ENCODE data around the gene SPTAN1.

SPTAN1 gene

DNA sequence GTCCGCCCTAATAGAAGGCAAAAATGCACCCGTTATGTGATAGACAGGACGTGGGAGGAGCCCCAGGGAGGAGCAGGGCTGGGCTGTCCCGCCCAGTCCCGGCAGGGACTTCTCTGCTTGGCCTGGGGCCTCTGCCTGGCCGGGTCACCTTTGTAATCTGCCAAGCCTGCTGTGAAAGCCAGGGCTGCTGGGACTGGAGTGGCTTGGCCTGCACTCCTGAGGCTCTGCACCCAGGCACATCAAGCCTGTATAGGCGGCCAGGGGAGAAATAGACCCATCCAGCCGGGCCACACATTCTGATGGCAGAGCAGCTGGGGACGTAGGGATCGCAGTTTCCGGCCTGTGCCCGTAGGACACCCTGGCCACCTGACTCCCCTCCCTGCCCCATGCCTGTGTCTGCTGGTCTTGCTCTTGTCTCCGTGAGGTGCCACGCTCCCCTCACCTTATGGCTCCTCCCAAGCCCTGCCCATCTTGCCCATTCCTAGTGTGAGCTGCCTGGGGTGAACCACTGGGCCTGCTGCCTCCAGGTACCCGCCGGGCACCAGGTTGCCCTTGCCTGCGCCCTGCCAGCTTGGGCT, 76.2 kb downstream of the SPTAN1 start:
- no peak overlapping the region for H3K4me2 ChIP-seq (ENCODE audit: insufficient read depth, low read length, poor library complexity, severe bottlenecking)
- H3K18ac ChIP-seq (ENCODE audit: low read length): no peak overlapping the region
- H3K4me3 ChIP-seq (ENCODE audit: low read length in 2 of 2): no peak overlapping the region
- no peak overlapping the region for H3K4ac ChIP-seq (ENCODE audit: low read length)
- peaks cover 0 to 3% of the 10 kb centered on the region in 2 donors for H3K4me1 ChIP-seq (ENCODE audit: control insufficient read depth in 2 of 2, insufficient read depth in 1 of 2, low read depth in 1 of 2, low read length in 2 of 2)
- peaks cover 65 to 100% of the 10 kb centered on the region in 2 donors for H3K36me3 ChIP-seq (replicated peaks in 1 of 2; ENCODE audit: control insufficient read depth in 2 of 2, insufficient read depth in 2 of 2, low read length in 2 of 2)
- no peaks in the 10 kb centered on the region for H3K27me3 ChIP-seq (ENCODE audit: control insufficient read depth in 3 of 3, insufficient read depth in 3 of 3, low read depth in 1 of 3, low read length in 3 of 3)
- H3K9me3 ChIP-seq (replicated peaks in 1 of 2; ENCODE audit: control insufficient read depth in 2 of 2, insufficient read depth in 1 of 2, low read depth in 1 of 2, low read length in 2 of 2): no peaks in the 10 kb centered on the region
- peaks cover 5% of the 10 kb centered on the region for H3K79me1 ChIP-seq (ENCODE audit: low read depth, low read length)
- DNase-seq (ENCODE audit: low spot score): no peak
- H2AFZ ChIP-seq (ENCODE audit: low read length): no peak overlapping the region
- H3K23ac ChIP-seq (ENCODE audit: low read depth, low read length, poor library complexity): peak overlapping the region; percentile 8
- no peak overlapping the region for H2BK5ac ChIP-seq (ENCODE audit: low read length)
- H3K27ac ChIP-seq (replicated peaks; ENCODE audit: low read length): no peak overlapping the region
- no peak overlapping the region for H2AK5ac ChIP-seq (ENCODE audit: low read depth, low read length)
- no peak overlapping the region for H2BK120ac ChIP-seq (ENCODE audit: low read depth, low read length)
- no peak overlapping the region for H3K14ac ChIP-seq (ENCODE audit: low read length)
- H4K91ac ChIP-seq (ENCODE audit: low read depth, low read length, poor library complexity): no peak overlapping the region
- no peak overlapping the region for H4K8ac ChIP-seq (ENCODE audit: low read depth, low read length)
- no CpG with 5 or more reads among the region's 17 CpGs for WGBS, 2 donors (ENCODE audit: extremely low coverage in 2 of 2, insufficient read length in 2 of 2, insufficient replicate concordance in 1 of 2)
- no peak overlapping the region for H2BK15ac ChIP-seq (ENCODE audit: low read length)
- no peak overlapping the region for H2BK12ac ChIP-seq (ENCODE audit: low read length)
- H3K9ac ChIP-seq (ENCODE audit: low read depth, low read length, poor library complexity): no peak overlapping the region

DNA sequence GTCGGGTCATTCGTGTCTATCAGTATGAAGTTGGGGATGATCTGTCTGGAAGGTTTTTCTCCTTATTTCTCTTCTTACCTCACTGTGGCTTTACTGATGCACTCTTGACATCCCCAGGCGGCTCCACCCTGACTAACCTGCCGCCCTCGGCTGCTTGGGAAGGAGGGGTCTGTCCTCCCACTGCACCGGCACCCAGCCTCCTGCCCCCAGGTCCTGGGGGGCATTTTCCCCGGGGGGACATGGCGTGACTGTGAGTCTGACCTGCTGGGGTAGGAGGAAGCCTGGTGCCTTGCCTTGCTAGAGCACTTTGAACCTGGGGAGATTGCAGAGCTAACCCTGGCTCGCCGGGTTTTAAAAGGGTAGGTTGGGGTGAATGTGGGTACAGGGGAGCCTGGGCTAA, 76.7 kb downstream of the SPTAN1 start:
- Histone ChIP-seq H3K9ac (ENCODE audit: low read depth, low read length, poor library complexity) (peak overlapping the region; percentile 65), H3K36me3 (replicated peaks in 1 of 2; ENCODE audit: control insufficient read depth in 2 of 2, insufficient read depth in 2 of 2, low read length in 2 of 2) (peaks cover 67 to 100% of the 10 kb centered on the region in 2 donors), H2BK12ac (ENCODE audit: low read length) (no peak overlapping the region), H4K91ac (ENCODE audit: low read depth, low read length, poor library complexity) (no peak overlapping the region), H3K18ac (ENCODE audit: low read length) (no peak overlapping the region), H3K27me3 (ENCODE audit: control insufficient read depth in 3 of 3, insufficient read depth in 3 of 3, low read depth in 1 of 3, low read length in 3 of 3) (no peaks in the 10 kb centered on the region), H2BK15ac (ENCODE audit: low read length) (no peak overlapping the region), H3K27ac (replicated peaks; ENCODE audit: low read length) (peak overlapping the region; percentile 21), H3K79me1 (ENCODE audit: low read depth, low read length) (peaks cover 5% of the 10 kb centered on the region), H3K9me3 (replicated peaks in 1 of 2; ENCODE audit: control insufficient read depth in 2 of 2, insufficient read depth in 1 of 2, low read depth in 1 of 2, low read length in 2 of 2) (no peaks in the 10 kb centered on the region), H3K4me1 (ENCODE audit: control insufficient read depth in 2 of 2, insufficient read depth in 1 of 2, low read depth in 1 of 2, low read length in 2 of 2) (peaks cover 0 to 3% of the 10 kb centered on the region in 2 donors), H3K4me3 (ENCODE audit: low read length in 2 of 2) (no peak overlapping the region), H3K14ac (ENCODE audit: low read length) (no peak overlapping the region), H2AFZ (ENCODE audit: low read length) (no peak overlapping the region), H3K23ac (ENCODE audit: low read depth, low read length, poor library complexity) (no peak overlapping the region), H2BK5ac (ENCODE audit: low read length) (no peak overlapping the region), H4K8ac (ENCODE audit: low read depth, low read length) (no peak overlapping the region), H2BK120ac (ENCODE audit: low read depth, low read length) (no peak overlapping the region), H2AK5ac (ENCODE audit: low read depth, low read length) (no peak overlapping the region), H3K4ac (ENCODE audit: low read length) (no peak overlapping the region), H3K4me2 (ENCODE audit: insufficient read depth, low read length, poor library complexity, severe bottlenecking) (no peak overlapping the region)
- DNase-seq (ENCODE audit: low spot score): no peak
- WGBS, 2 donors (ENCODE audit: extremely low coverage in 2 of 2, insufficient read length in 2 of 2, insufficient replicate concordance in 1 of 2): no CpG with 5 or more reads among the region's 10 CpGs

DNA sequence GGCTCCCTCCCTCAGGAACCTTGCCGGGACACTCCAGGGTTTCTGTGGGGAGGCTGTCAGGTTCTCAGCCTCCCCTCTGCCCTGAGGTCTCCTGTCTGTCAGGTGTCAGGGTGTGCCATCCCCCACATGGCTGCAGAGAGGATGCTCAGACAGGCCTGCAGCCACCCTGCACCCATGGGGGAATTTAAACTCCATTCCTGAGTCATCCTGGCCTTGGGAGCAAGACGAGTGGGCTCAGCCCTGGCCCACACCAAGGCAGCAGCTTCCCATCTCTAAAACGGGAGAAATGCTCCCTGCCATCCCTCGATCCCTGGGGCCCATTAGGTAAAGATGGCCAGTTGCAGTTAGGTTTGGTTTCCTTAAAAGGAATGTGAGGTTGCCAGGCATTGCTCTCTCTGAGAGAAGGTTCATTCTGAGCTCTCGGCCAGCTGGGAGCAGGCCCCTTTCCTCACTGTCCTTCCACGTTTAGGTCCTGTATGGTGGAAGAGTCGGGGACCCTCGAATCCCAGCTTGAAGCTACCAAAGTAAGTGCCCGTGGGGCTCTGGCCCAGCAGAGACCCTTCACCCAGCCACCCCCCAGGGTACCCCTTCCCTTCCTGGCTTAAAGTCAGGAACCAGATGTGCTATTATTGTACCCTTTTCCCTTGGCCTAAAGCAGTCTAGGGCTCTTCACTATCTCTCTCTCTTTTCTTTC, 77.6 kb downstream of the SPTAN1 start:
- Histone ChIP-seq H2AK5ac (ENCODE audit: low read depth, low read length) (peak overlapping the region; percentile 76), H3K18ac (ENCODE audit: low read length) (no peak overlapping the region), H3K79me1 (ENCODE audit: low read depth, low read length) (peaks cover 5% of the 10 kb centered on the region), H2BK120ac (ENCODE audit: low read depth, low read length) (no peak overlapping the region), H2BK15ac (ENCODE audit: low read length) (no peak overlapping the region), H3K4ac (ENCODE audit: low read length) (no peak overlapping the region), H4K8ac (ENCODE audit: low read depth, low read length) (no peak overlapping the region), H4K91ac (ENCODE audit: low read depth, low read length, poor library complexity) (no peak overlapping the region), H3K4me1 (ENCODE audit: control insufficient read depth in 2 of 2, insufficient read depth in 1 of 2, low read depth in 1 of 2, low read length in 2 of 2) (peaks cover 0 to 3% of the 10 kb centered on the region in 2 donors), H3K27me3 (ENCODE audit: control insufficient read depth in 3 of 3, insufficient read depth in 3 of 3, low read depth in 1 of 3, low read length in 3 of 3) (no peaks in the 10 kb centered on the region), H3K23ac (ENCODE audit: low read depth, low read length, poor library complexity) (peak overlapping the region; percentile 56), H3K36me3 (replicated peaks in 1 of 2; ENCODE audit: control insufficient read depth in 2 of 2, insufficient read depth in 2 of 2, low read length in 2 of 2) (peaks cover 67 to 100% of the 10 kb centered on the region in 2 donors), H2AFZ (ENCODE audit: low read length) (no peak overlapping the region), H3K4me2 (ENCODE audit: insufficient read depth, low read length, poor library complexity, severe bottlenecking) (no peak overlapping the region), H2BK5ac (ENCODE audit: low read length) (no peak overlapping the region), H3K9ac (ENCODE audit: low read depth, low read length, poor library complexity) (no peak overlapping the region), H3K9me3 (replicated peaks in 1 of 2; ENCODE audit: control insufficient read depth in 2 of 2, insufficient read depth in 1 of 2, low read depth in 1 of 2, low read length in 2 of 2) (no peaks in the 10 kb centered on the region), H3K4me3 (ENCODE audit: low read length in 2 of 2) (no peak overlapping the region), H2BK12ac (ENCODE audit: low read length) (no peak overlapping the region), H3K14ac (ENCODE audit: low read length) (no peak overlapping the region), H3K27ac (replicated peaks; ENCODE audit: low read length) (no peak overlapping the region)
- WGBS, 2 donors (ENCODE audit: extremely low coverage in 2 of 2, insufficient read length in 2 of 2, insufficient replicate concordance in 1 of 2): no CpG with 5 or more reads among the region's 9 CpGs
- no peak for DNase-seq (ENCODE audit: low spot score)

- H2BK12ac ChIP-seq (ENCODE audit: low read length): no peak overlapping the region
- no peak overlapping the region for H3K4me3 ChIP-seq (ENCODE audit: low read length in 2 of 2)
- H2BK120ac ChIP-seq (ENCODE audit: low read depth, low read length): no peak overlapping the region
- WGBS, 2 donors (ENCODE audit: extremely low coverage in 2 of 2, insufficient read length in 2 of 2, insufficient replicate concordance in 1 of 2): no CpG with 5 or more reads among the region's 9 CpGs
- no peak overlapping the region for H4K91ac ChIP-seq (ENCODE audit: low read depth, low read length, poor library complexity)
- no peak overlapping the region for H2BK15ac ChIP-seq (ENCODE audit: low read length)
- H2AK5ac ChIP-seq (ENCODE audit: low read depth, low read length): no peak overlapping the region
- no peaks in the 10 kb centered on the region for H3K27me3 ChIP-seq (ENCODE audit: control insufficient read depth in 3 of 3, insufficient read depth in 3 of 3, low read depth in 1 of 3, low read length in 3 of 3)
- peak overlapping the region; percentile 16 for H3K23ac ChIP-seq (ENCODE audit: low read depth, low read length, poor library complexity)
- H3K4me1 ChIP-seq (ENCODE audit: control insufficient read depth in 2 of 2, insufficient read depth in 1 of 2, low read depth in 1 of 2, low read length in 2 of 2): peaks cover 0 to 8% of the 10 kb centered on the region in 2 donors
- H3K18ac ChIP-seq (ENCODE audit: low read length): no peak overlapping the region
- no peak overlapping the region for H2AFZ ChIP-seq (ENCODE audit: low read length)
- peak overlapping the region; percentile 27 for H2BK5ac ChIP-seq (ENCODE audit: low read length)
- H3K9ac ChIP-seq (ENCODE audit: low read depth, low read length, poor library complexity): no peak overlapping the region
- no peak overlapping the region for H3K4ac ChIP-seq (ENCODE audit: low read length)
- H3K4me2 ChIP-seq (ENCODE audit: insufficient read depth, low read length, poor library complexity, severe bottlenecking): no peak overlapping the region
- peaks cover 52 to 99% of the 10 kb centered on the region in 2 donors for H3K36me3 ChIP-seq (replicated peaks in 1 of 2; ENCODE audit: control insufficient read depth in 2 of 2, insufficient read depth in 2 of 2, low read length in 2 of 2)
- no peak overlapping the region for H3K14ac ChIP-seq (ENCODE audit: low read length)
- DNase-seq (ENCODE audit: low spot score): no peak
- peaks cover 8% of the 10 kb centered on the region for H3K79me1 ChIP-seq (ENCODE audit: low read depth, low read length)
- no peak overlapping the region for H3K27ac ChIP-seq (replicated peaks; ENCODE audit: low read length)
- H3K9me3 ChIP-seq (replicated peaks in 1 of 2; ENCODE audit: control insufficient read depth in 2 of 2, insufficient read depth in 1 of 2, low read depth in 1 of 2, low read length in 2 of 2): no peaks in the 10 kb centered on the region
- H4K8ac ChIP-seq (ENCODE audit: low read depth, low read length): no peak overlapping the region
Observed at GRCh38 chr9:128631636-128632035, 79.2 kb downstream of the SPTAN1 start.
